GM19351 (cell line): ENCODE measurements around the gene COL4A2.

Source experiments
- ATAC-seq: cut with Tn5 transposase; IDR thresholded peaks from one replicate; pipeline ENCODE4 v1.9.1; 2021; ENCODE audit warnings: mild to moderate bottlenecking, moderate library complexity; ENCODE audit not compliant: unreplicated experiment

COL4A2 gene

DNA sequence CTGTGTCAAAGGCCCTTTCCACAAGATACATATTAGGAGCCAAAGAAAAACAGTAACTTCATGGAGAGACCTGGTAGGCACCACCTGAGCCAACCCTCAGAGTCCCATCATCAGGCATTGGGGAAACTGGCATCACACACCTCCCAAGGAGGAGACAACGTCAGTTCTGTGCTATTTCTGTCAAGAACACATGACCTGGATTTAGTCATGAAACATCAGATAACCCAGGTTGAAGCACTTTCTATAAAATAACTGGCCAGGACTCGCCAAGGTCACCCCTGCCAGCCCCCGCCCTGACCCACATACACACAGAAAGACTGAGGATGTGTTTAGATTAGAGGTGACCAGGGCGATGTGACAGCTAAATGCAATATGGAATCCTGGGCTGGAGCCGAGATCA is 35.8 kb upstream of the COL4A2 start:
- ATAC-seq, result no peak

DNA sequence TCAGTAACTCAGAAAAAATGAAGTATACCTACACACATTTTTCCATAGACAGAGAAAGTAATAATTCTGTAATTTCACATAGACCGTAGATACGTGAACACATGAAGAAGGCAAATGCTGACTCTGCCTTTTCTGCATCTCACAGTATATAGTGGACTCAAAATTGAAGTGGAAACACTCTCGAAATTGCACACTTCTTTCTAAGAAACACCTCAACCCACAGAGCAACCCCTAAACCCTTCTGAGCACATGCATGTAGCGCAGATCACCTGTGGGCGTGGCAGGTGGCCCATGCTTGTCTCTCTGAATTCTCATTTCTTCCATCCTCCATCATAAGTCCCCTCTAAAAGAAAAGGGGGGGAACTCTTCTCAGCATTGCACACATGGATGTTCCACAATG is 34.9 kb upstream of the COL4A2 start:
- no peak for ATAC-seq

DNA sequence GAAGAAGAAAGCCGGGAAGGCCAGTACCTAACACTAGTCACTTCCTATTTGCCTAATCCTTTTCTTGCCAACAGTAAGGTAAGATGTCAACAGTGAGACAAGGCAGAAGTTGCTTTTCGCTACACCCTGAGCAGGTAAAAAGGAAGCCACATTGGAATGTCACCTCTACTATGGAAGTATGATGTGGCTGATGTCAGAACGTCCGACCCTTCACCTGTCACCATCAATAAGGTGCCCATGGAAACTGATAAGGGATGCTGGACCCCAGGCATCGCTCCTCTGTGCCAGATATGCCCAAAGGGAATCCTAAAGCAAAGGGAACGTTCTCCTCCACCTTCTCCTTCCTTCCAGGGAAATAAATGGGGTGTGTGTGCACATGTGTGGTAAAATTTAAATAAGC is 34.4 kb upstream of the COL4A2 start:
- ATAC-seq, result no peak

DNA sequence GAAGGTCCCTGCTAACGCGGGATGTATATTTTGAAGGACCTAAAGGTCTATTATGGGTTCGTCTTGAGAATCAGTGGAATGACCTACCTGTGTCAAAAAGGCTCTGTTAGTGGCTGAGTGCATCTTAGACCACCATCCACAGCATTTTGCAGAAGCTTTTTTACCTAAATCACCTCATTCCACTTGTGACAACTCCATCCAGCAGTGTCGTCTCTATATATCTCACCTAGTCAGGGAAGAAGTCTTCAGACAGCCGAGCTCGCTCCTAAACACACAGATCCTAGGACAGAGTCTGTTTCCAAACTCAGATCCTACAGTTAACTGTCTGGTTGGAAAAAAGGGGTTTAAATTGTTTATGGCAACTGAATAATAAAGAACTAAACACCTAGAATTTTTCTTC is 33.8 kb upstream of the COL4A2 start:
- no peak for ATAC-seq

DNA sequence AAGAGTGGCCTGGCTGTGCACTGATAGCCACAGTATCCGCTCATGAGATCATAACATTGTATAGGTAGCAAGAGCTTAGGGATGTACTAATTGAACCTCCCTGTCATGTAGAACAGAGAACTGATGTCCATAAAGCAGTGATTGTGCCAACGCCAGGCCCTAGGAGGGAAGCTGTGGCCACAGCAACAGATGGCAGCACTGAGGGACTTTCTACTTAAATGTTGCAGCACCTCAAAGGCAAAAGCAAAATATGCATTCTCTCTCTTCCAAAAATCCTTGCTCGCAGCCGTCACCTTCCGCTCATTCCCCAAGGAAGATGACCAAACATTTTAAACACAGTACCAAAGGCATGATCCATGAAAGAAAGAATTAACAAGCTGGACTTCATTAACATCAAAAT is 32.4 kb upstream of the COL4A2 start:
- no peak for ATAC-seq

DNA sequence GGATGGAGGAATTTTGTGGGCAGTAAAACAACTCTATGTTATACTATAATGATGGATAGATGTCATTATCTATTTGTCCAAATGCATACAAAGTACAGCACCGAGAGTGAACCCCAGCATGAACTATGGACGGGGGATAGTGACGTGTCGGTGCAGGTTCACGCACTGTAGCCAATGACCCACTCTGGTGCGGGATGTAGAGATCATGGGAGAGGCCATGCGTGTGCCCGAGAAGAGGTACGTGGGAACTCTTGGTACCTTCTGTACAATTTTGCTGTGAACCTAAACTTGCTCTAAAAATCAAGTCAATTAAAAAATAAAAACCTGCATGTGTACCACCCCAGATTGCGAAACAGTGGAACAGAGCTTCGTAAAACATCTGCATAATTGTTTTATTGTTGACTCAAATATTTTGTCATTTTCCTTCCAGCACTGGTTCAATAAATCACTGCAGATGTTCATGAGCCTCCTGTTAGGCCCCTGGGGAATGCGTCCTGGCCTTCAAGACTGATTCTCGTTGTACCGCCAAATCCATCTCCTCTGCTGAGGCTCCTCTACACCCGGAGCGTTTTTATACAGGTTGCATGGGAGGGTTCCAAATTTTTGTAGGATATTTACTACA is 31.0 kb upstream of the COL4A2 start:
- no peak for ATAC-seq

DNA sequence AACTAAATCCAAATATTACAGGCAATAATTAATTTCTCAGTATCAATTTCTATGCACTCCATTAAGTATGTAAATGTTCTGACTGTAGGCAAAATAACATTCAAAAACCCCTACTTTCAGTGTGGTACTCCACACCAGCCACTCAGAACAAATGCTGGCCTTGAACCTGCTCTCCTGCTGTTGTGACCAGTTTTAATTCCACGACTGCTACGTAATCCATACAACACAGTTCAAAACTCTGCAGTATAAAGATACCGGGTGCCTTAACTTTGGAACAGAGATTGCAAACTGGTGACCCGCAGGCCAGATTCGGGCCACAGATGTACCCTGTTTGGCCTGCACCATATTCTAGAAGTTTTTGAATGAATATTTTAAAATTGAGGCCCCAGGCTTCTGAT is 30.5 kb upstream of the COL4A2 start:
- no peak for ATAC-seq

DNA sequence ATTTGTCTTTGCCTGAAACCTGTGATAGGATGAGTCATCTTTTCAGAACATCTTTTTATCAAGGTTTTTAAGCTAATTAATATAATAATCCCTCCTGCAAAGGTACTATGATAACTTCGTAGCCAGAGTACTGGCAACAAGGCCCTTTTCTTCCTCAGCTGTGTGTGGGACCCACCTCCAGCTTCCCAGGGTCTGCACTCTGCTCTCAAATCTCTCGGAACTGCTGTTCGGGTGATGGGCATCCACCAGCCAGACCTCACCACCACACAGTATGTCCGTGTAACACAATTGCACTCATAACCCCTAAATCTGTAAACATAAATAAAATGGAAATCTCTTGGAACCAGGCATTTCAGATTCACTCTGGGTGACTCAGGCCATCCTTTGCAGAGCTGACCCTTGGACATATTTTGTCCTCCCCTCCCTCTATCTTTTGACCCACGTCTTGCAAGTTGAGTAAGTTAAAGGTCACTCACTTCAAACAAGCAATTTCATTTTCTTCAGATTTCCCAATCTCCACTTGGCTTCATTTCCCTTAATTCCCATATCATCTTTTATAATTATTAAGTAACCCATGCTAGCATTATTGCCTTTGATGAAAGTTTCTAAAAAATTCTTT is 29.6 kb upstream of the COL4A2 start:
- ATAC-seq, result no peak

DNA sequence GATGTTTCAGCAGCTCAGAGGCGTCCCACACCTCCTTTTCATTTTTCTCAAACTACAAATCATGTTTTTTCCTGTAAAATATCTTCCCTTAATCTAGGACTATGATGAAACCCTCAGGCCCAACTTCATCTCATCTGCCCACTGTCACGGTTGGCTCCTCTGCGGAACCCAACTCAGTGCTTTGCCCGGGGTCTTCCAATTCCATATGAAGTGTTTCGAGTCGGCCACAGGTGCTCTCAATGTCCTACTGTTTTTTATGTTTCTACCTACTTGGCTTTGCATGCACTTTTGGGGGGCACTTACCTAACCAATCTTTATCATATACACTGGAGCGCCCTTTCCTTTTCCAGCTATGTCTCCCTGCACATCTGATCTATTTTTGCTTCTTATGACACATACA is 28.2 kb upstream of the COL4A2 start:
- no peak for ATAC-seq

DNA sequence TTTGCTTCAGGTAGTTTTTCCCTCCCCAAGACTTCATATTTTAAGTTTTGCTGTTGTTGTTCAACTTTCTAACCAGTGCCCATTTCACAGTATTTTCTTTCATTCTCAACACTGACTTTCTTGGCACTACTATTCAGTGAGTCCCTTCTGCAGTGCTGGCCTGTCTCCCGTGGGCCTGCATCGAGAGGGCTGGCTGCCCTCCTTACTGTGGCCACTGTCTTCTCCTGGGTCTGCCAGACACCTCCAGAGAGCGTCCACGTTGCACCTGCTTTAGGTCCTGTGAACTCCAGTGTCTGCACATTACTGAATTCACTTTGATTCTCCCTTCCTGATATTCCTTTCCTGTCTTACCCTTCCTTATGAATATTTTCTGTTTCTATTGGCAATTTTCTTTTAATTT is 27.4 kb upstream of the COL4A2 start:
- ATAC-seq, result no peak

DNA sequence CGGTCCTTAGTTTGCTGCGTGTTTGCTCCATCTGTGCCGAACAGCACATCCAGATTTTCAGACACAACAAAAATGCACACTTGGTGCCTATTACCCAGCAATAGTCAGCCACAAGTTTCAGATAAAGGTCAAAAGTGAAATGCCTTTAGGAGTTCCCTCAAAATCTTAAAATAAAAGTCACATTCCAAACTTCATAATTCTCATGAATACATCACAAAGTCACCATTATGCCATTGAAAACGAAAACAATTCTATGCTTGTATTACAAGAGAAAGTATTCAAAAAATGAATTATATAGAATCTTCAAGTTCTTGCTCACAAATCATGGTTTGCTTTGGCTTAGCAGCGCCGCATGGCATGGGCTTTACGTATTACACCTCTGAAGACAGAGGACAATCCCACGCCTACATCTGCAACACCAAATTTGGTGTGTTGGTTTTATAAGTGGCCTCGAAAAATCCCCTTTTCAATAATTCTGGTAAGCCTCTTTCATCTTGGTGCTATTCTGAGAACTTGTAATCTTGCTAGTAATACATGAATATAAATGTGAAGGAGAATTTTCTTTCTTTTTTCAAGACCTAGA is 26.8 kb upstream of the COL4A2 start:
- peak; percentile 54 for ATAC-seq

DNA sequence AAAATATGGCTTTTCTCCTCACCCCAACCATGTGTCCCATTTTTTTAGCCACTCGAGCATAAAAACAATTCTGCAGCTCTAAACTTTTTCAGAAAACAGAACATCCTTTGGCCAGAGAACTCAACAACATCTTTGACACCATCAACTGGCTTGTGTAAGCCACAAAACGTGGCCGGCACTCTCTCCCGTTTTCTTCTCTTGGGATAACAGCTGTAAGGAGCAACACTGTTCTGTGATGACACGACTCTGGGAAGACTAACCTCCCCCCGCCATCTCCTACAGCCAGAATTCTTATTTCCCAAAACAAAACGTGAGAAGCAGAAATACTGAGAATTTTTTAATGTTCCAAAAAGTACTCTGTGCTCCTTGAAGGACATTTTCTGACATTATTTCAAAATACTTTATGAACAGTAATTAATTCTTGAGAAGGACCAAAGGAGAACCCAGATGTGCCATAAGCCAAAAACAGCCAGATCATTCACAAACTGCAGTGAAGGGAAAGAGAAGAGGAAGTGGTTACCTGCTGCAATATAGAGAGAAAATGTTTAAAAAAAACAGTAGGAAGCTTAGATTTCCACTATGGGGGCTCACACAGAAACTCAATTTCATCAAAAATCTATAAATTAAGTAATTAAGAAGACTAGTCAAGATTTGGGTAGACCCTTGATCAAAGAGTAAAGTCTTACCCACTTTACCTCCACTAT is 25.9 kb upstream of the COL4A2 start:
- ATAC-seq, result no peak

DNA sequence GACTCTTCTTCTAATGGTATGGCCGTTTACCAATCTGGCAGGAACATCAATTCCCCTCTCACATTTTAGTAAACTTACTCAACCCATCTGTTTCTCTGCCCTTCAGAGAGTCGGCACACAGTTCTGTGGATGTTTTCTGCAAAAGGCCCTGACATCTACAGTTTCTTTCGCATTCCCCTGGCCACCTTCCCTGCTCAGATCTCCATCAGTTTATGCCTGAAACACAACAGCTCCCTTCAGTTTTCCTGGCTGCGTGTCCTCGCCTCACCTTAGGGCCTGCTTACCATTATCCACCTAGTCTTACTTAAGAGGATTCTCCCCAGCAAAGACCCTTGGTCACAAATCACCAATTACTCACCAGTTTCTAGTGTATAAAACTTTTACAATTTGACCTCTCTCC is 25.3 kb upstream of the COL4A2 start:
- ATAC-seq, result no peak

DNA sequence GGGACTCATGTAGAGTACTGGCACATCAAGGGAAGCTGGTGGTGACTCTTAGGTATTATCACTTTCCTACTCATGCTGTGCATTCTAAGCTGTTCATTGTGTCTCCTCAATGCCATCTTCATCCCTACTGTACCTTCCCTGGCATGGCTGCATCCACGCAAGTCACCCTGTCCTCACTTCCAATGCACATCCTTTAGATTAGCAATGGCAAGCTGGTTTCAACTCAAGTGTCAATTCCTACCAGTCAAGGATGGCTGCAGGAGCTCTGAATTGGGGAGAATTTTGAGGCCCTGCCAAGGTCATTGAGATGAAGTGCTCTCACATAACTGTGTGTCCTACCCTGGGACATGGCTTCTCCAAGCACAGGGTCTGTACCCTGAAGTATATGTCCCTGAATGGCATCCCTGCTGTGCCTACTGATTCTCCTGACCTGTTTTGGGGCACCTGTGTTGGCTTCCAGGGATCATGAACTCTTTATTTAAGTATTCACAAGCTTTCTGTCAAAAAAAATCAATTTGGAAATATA is 24.7 kb upstream of the COL4A2 start:
- no peak for ATAC-seq

DNA sequence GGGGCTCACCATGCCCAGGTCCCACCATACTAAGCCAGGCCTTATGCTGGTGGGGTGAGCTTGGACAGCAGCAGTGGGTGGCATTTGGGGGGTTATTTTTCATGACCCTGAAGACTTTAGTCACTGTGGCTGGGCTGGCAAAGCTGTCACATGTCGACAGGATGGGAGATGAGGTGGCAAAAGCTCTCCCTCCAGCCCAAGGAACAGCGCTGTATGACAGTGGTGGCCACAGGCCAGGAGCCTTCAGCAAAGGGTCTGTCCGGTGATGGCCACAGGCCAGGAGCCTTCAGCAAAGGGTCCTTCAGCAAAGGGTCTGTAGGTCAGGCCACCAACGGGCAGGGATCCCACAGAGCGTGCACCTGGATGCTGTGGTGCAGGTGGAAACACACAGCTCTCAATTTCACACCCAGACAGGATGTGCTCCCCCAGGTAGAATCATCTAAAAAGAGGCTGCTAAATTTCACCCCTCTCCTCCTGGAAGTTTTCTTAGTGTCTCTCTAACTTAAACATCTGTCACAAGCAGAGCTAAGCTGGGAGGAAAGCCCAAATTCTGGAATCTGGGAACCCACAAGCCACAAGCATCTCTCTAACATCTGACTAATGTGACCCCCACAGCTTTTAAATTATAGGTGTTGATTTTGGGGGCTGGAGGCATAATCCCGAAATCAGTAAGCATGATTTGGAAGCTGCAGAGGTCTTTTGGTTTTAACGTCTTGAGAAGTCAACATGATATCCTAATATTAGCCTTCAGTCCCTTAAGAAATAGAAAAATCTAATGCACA is 23.2 kb upstream of the COL4A2 start:
- no peak for ATAC-seq

DNA sequence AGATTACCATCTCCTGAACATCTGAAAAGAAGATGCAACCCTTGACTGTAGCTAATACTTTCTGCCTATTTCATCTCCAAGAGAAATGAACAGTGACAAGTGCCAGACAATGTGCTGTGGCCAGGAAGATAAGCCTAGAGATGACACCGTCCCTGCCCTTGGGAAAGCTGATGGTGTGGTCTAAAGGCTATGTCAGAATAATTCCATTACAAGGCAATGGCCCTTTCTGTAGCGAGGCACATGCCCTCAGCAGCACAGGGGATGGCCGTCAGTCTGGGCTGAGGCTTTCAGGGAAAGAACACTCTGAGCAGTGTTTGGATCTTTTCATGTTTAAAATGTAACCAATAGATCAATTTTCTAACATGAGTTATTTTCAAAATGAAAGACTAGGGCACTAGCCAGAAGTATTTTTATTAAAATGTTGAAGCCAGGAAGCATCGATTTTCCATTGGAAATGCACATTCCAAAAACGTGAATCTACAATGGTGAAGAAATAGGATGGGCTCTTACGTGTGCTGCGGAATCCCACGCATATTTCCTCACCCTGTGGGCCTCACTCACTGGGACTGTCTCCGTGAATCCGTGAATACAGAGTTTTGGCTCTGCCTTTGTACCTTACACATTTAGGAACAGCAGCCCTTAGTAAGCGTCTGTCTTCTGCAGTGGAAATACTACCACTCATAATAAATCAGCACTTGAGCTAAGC is 22.2 kb upstream of the COL4A2 start:
- ATAC-seq, result no peak

DNA sequence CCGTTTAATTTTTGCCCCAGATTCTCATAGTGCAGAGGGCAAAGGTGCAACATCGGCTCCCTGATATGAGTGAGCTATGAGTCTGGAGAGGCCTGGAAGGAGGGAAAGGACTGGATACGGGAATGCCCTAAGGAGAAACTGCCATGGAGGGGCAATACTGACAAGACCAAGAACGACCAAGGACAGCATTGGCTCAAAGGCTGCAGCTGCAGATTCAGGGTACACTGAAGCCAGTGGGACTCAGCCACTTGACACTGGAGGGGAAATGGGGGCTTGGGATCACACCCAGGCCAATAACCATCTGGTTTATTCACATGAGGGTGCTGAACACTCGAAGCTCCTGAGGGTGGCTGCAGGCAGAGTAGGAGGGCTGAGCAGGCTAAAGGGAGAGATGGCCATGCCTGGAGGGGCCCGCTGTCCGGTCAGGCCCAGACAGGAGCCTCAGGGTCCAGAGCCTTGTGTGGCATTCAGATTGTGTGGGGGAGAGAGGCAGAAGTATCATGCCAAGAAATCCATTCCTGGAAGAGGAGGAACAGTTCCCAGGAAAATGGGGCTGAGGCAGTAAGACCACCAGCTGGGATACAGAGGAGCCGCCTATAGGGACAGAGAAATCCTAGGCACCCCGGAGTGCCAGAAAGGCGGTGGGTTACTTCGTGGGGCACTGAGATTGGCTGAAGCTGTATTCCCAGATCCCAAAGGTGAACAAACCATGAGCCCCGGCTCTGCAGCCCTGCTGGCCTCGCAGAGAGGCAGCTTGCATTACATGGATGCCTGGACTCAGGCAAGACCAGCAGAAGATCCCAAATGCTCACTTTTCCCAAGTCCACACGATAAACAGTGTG is 20.9 kb upstream of the COL4A2 start:
- no peak for ATAC-seq

DNA sequence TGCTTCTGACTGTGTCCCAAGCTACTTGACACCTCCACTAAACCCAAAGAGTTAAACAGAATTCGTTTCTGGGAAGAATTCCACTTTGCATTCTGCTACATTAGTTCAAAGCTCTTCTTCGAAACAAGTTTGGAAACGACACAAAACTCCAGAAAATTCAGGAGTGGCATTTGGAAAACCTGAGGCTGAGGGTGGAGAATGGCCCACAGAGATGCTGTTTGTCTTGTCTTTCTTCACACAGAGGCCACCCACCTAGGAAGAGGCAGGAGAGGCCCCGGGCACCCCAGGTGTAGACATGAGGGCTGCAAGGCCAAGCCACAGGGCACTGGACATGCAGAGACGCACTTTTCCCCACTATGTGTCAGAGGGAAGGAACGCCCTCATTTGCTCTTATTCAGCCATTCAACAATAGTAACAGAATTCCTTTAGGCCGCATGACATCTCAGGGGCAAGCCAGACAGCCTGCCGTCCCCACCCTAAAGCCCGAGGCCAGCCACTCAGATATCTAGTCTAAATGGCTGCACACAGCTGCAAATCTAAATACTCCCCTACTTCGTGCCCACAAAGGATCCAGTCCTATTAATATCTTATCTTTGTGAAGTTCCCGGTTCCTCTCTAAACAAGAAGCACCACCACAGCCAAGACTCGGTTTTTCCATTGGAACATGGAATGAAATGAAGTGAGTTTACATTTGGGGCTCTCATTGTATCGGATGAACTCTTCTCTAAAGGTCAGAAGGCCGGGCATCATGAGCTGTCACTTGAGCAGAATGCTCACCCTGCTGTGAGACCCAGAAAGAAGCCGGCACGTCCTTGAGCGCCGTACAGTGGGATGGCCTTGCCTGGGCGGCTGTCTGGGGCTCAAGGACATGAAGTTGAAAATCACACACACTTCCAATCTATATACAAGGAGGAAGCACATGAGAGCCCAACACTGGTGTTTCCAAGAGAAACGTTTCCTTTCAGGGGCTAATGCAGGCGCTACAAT is 20.0 kb upstream of the COL4A2 start:
- no peak for ATAC-seq
